H1 (cell line): ENCODE results near the gene ZBED5. TPM values are rescaled to one million over a fixed set of nuclear protein-coding genes. Genes with fewer than 3 reads are reported as not detected.

Experiments used
- EGR1 ChIP-seq: IDR thresholded peaks from 2 replicates; pipeline ENCODE4 v1.6.1; 2011; ENCODE audit warnings: low read depth, low read length, borderline replicate concordance
- NANOG ChIP-seq: IDR thresholded peaks from 2 replicates; pipeline ENCODE4 v1.6.1; 2011; ENCODE audit warnings: low read length, low read depth, mild to moderate bottlenecking, inconsistent platforms; ENCODE audit not compliant: insufficient read depth, poor library complexity, severe bottlenecking
- RNF2 ChIP-seq: fragments of 200-900, 300-1000 bp; sonication (generic); IDR thresholded peaks from 2 replicates; pipeline ENCODE4 v1.7.1; 2016; ENCODE audit warnings: borderline replicate concordance, low read depth, mild to moderate bottlenecking, antibody characterized with exemption, low read length; ENCODE audit not compliant: poor library complexity, severe bottlenecking; ENCODE audit errors: missing control alignments
- SIRT6 ChIP-seq: IDR thresholded peaks from one replicate; pipeline ENCODE4 v1.7.1; 2012; ENCODE audit warnings: low read length, inconsistent platforms
- SP1 ChIP-seq: IDR thresholded peaks from 2 replicates; pipeline ENCODE4 v1.6.1; 2011; ENCODE audit warnings: low read depth, low read length
- polyA plus RNA-seq, 7 experiments: library from polyadenylated mRNA; depleted of rRNA in 3 of 7; stranded (reverse) in 5 of 7; unstranded in 2 of 7; fragments of >200 nt in 5 of 7; fragments of 200-250 nt in 2 of 7; gene quantifications; 1 replicate in 5 of 7; 2 replicates in 1 of 7; 4 replicates in 1 of 7; pipeline versions ENCODE4 v1.2.1 to v1.2.3, GENCODE V29; 2011 to 2013; ENCODE audit warnings: missing spikeins in 2 of 7, mixed read lengths in 2 of 7
- total RNA-seq: library from RNA; stranded (reverse); fragmentation: NEBNext Ultra II Directional; extraction: Animal tissue kit (Norgen Biotek cat#: 25700); gene quantifications from 2 replicates; pipeline ENCODE4 v1.2.1, GENCODE V29; 2021

Gene ZBED5
- total and polyA plus RNA-seq, 2 of the 8 experiments (the other 6 are each of a cell fraction or from before 2014, with no cell fraction given): 54.2 to 94.7 TPM

DNA sequence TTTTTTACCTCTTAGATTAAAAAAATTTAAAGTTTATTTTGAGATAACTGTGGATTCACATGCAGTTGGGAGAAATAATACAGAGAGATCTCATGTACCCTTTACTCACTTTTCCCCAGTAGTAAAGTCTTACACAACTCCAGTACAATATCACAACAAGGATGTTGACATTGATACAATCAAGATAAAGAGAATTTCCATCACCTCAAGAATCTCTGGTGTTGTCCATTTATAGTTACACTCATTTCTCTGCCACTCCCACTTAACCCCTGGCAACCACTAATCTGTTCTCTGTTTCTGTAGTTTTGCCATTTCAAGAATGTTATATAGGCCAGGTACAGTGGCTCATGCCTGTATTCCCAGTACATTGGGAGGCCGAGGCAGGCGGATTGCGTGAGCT is 10.5 kb upstream of the ZBED5 start (continued):
- TF ChIP-seq RNF2: no peak
- no peak for TF ChIP-seq EGR1
- no peak for TF ChIP-seq SIRT6
- TF ChIP-seq NANOG: no peak
- TF ChIP-seq SP1: no peak
